Uterus (tissue), 4 donors: Measurements from ENCODE around the gene GABRG3. TPM values are rescaled to one million over a fixed set of nuclear protein-coding genes. Genes with fewer than 3 reads are reported as not detected.

Experiments
- DNase-seq, 2 donors: peaks; one replicate each; pipeline ENCODE4 v3.0.0-alpha.2; 2019 to 2020
- H3K27ac ChIP-seq, 2 donors: fragments of 200-600 bp; sonication (generic); 1 replicate in 1 of 2; 2 replicates in 1 of 2; pipeline ENCODE4 v1.5.1; 2016 to 2018
- H3K27me3 ChIP-seq, 2 donors: fragments of 200-600 bp; sonication (generic); one replicate each; pipeline ENCODE4 v1.5.1; 2018 to 2019; ENCODE audit warnings: control low read depth in 1 of 2
- H3K36me3 ChIP-seq, 2 donors: fragments of 200-600 bp; sonication (generic); one replicate each; pipeline ENCODE4 v1.5.1; 2019; ENCODE audit warnings: control low read depth in 1 of 2
- H3K4me1 ChIP-seq, 2 donors: fragments of 200-600 bp; sonication (generic); one replicate each; pipeline ENCODE4 v1.5.1; 2018 to 2019; ENCODE audit warnings: control low read depth in 1 of 2
- H3K4me3 ChIP-seq, 2 donors: fragments of 200-600 bp; sonication (generic); 1 replicate in 1 of 2; 2 replicates in 1 of 2; pipeline ENCODE4 v1.5.1; 2018 to 2019; ENCODE audit warnings: mild to moderate bottlenecking in 1 of 2
- H3K9me3 ChIP-seq, 2 donors: fragments of 200-600 bp; sonication (generic); one replicate each; pipeline ENCODE4 v1.5.1; 2019; ENCODE audit warnings: control low read depth in 1 of 2
- CTCF ChIP-seq, 4 experiments: fragments of 200-600 bp in 2 of 4; fragments of 450-650 bp in 2 of 4; sonication (generic) in 2 of 4; IDR thresholded peaks; one replicate each; pipeline ENCODE4 v1.5.1; 2016 to 2019; ENCODE audit warnings: antibody characterized with exemption in 4 of 4, mild to moderate bottlenecking in 2 of 4, moderate library complexity in 1 of 4
- POLR2A ChIP-seq, 2 donors: fragments of 450-650 bp; IDR thresholded peaks; one replicate each; pipeline ENCODE4 v1.6.1; 2016; ENCODE audit warnings: antibody characterized with exemption in 2 of 2, mild to moderate bottlenecking in 1 of 2, moderate library complexity in 1 of 2
- intact Hi-C: fragments of 100-400 bp; cut with DNase I; formaldehyde crosslinking; loops from one replicate; pipeline ENCODE4 v1.15.1; 2023; ENCODE audit warnings: low total_unique reads
- total RNA-seq, 4 donors: library from RNA; depleted of rRNA in 3 of 4; stranded (reverse); fragments of >200 nt in 3 of 4; gene quantifications; one replicate each; pipeline versions ENCODE4 v1.1.0 to v1.2.4, GENCODE V29; 2014 to 2023
- donor health status: DM: yes; HTN: yes; CAD: no.

GABRG3 gene
- total RNA-seq, 4 donors from 2014 or later, result 3.0 TPM; not detected in 3

GRCh38 chr15:27043770-27044169, 72.8 kb downstream of the GABRG3 start:
- Histone ChIP-seq H3K27ac (no peak overlapping the region), H3K4me3 (no peak overlapping the region), H3K36me3 (no peaks in the 10 kb centered on the region), H3K4me1 (no peaks in the 10 kb centered on the region), H3K27me3 (no peaks in the 10 kb centered on the region), H3K9me3 (no peaks in the 10 kb centered on the region)
- intact Hi-C loops, result no loop called here
- no peak for DNase-seq
- TF ChIP-seq POLR2A (IDR thresholded peaks at IDR 0.05), result no peak
- no peak for TF ChIP-seq CTCF (IDR thresholded peaks at IDR 0.05)

- intact Hi-C loops, result no loop called here
- H3K9me3 ChIP-seq, result no peaks in the 10 kb centered on the region
- DNase-seq, result no peak
- H3K4me3 ChIP-seq, result no peak overlapping the region
- H3K27ac ChIP-seq, result no peak overlapping the region
- TF ChIP-seq CTCF (IDR thresholded peaks at IDR 0.05) (no peak), POLR2A (IDR thresholded peaks at IDR 0.05) (no peak)
- H3K4me1 ChIP-seq, result no peaks in the 10 kb centered on the region
- no peaks in the 10 kb centered on the region for H3K27me3 ChIP-seq
- H3K36me3 ChIP-seq, result no peaks in the 10 kb centered on the region
These were observed 74.8 kb downstream of the GABRG3 start for GRCh38 chr15:27045796-27046195.

- Histone ChIP-seq H3K36me3 (no peaks in the 10 kb centered on the region), H3K27ac (no peak overlapping the region), H3K4me3 (no peak overlapping the region), H3K9me3 (no peaks in the 10 kb centered on the region), H3K4me1 (no peaks in the 10 kb centered on the region), H3K27me3 (no peaks in the 10 kb centered on the region)
- intact Hi-C loops, result no loop called here
- no peak for TF ChIP-seq POLR2A (IDR thresholded peaks at IDR 0.05)
- TF ChIP-seq CTCF (IDR thresholded peaks at IDR 0.05), result no peak
- DNase-seq, result no peak
These were observed 75.9 kb downstream of the GABRG3 start for GRCh38 chr15:27046880-27047279.

- Histone ChIP-seq H3K4me1 (no peaks in the 10 kb centered on the region), H3K27ac (no peak overlapping the region), H3K36me3 (no peaks in the 10 kb centered on the region), H3K4me3 (no peak overlapping the region), H3K27me3 (no peaks in the 10 kb centered on the region), H3K9me3 (no peaks in the 10 kb centered on the region)
- TF ChIP-seq CTCF (IDR thresholded peaks at IDR 0.05) (no peak), POLR2A (IDR thresholded peaks at IDR 0.05) (no peak)
- no peak for DNase-seq
- intact Hi-C loops, result no loop called here
These were observed 79.2 kb downstream of the GABRG3 start for GRCh38 chr15:27050163-27050562.

GRCh38 chr15:27054426-27054825, 83.4 kb downstream of the GABRG3 start:
- Histone ChIP-seq H3K4me3 (no peak overlapping the region), H3K9me3 (no peaks in the 10 kb centered on the region), H3K36me3 (no peaks in the 10 kb centered on the region), H3K27ac (no peak overlapping the region), H3K4me1 (no peaks in the 10 kb centered on the region), H3K27me3 (no peaks in the 10 kb centered on the region)
- TF ChIP-seq CTCF (IDR thresholded peaks at IDR 0.05) (no peak), POLR2A (IDR thresholded peaks at IDR 0.05) (no peak)
- intact Hi-C loops, result no loop called here
- no peak for DNase-seq
